Fibroblast of peridontal ligament (primary cell): ENCODE results near the gene CHURC1.

Source experiments
- DNase-seq: peaks from one replicate; pipeline ENCODE4 v3.0.0-alpha.2; 2010; ENCODE audit errors: extremely low read depth

Gene CHURC1

DNA sequence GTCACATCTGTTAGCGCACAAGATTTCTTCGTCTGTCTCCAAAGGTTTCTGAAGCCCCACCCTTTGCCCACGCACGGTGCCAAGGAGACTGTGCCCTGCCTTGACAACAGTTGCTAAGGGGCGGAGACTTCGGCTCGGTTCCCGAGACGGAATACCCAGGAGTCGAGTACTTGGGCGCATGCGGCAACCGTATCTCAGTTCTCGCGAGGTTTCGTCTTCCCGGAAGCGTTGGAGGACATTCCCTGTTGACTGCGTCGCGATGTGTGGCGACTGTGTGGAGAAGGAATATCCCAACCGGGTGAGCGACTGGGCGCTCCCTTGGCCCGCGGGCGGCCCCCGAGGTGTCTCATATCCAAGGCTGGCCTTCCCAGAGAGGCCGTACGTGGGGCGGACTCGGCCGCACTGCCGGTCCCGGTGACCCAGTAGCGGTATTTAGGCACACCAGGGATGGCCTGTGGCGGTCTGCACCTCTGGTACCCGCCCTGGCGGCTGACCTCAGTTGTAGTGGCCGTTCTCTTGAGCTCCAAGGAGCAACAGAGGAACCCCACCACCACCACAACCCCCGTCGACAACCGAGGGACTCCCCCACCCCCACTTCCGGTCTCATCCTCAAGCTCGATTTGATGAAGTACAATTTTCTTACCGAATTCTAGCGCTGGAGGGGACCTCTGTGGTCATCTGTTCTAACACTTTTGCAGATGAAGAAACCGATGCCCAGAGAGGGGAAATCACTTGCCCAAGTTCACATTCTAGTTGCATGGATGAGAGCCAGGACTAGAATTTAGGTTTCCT is at the start of gene CHURC1:
Gene CHURC1 (plus strand): TSS at position 219 of the 792 bp plus-strand sequence. CDS start 41 bp downstream, at position 260.
- peak; percentile 99 for DNase-seq

DNA sequence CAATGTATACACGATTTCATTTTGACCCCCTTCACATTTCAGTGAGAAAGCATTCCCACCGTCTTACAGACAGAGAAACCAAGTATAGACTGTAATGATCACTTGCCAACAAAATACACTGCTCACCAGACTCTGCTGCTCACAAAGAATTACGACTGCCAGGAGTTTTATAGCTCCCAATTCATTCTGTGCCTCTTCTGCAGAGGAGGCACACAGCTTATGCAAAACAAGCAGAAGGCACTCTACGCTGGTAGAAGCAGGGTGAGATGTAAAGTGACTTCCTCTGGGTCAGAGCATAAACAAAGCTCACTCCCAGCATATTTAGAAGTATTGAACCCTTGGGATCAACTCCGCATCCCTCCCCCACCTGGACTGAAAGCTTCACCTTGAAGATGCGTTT is 49.1 kb upstream of the CHURC1 start:
- DNase-seq = no peak

DNA sequence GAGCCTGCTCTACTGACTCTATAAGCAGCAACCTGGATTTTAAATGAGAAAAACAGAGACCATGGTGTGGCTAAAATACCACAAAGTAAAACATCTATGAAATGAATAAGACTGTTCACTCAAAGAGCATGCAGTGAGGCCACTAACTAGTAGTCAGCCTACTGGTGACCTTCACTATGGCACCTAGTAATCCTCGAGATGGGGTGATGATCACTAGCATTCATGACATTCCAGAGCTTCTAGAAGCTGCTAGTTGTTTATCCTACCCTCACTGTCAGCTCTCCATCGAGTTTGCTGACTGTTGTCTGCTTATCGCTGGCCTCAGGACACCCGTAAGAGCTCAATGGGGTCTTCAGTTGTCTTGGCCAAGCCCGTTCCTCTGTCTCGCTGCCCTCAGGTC is 48.3 kb upstream of the CHURC1 start:
- DNase-seq = no peak

DNA sequence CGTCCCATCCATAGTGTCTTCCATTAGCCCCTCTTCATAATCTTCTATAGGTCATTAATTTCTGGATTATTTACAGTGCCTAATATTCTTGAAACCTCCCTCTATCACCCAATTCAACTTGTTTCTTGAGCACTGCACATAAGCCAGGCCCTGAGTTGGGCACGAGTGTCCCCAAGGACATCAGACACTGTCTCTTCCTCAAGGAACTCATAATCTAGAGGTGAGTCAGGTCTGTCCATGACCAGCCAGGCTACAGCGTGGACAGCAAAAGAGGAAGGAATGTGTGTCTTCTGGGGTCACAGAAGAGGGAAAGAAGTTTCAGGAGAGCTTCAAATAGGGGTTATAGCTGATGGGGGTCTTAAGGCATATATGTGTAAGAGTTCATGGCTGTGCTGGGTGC is 47.1 kb upstream of the CHURC1 start:
- no peak for DNase-seq

DNA sequence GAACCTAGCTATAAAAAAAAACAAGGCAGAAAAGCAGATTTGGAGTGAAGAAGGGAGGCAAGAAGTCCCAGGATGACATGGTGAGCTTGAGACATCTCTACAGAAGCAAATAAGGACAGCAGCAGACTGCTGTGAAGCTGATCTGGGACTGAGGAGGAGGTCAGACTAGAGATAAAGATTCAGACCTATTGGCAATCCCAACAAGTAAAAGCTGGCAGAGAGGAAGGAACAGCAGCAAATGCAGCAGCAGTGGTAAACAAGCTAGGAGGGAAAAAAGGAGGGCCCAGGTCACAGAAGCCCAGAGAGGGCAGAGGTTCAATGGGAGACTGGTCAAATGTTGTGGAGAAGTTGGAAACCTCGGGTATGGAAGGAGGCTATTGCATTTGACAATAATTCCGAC is 45.9 kb upstream of the CHURC1 start:
- no peak for DNase-seq

DNA sequence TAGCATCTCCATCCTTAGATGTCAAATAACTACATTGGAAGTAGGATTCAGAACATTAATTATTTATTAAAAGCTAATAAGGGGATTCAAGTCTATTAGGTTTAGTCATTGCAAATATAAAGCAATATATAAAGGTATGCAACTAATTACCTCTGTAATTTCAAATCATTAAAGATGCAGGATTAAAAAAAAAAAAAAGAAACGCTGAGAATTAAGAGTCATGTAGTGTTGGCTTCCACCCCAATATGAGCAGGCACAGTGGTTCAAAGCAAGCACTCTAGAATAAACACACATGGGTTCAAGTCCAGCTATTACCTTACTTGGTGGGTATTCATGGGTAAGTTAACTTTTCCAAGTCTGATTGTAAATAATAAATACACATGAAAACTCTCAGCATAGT is 45.4 kb upstream of the CHURC1 start:
- no peak for DNase-seq

DNA sequence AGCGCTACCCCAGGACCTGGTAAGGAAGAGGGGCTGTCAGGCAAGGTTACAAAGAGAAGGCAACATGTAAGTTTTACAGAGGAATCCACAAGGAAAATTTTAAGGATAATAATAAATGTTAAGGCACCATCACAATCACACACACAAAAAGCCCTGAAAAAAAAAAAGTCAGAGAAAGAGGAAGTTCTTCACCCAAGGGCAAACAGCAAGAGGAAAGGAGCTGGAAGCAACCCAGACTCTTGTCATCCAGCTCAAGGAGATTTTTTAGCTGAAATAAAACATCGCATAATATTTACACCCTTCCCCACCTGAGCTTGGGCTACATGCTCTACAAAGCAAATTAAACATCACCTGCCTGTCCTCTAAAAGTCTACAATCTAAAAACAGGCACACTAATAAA is 44.1 kb upstream of the CHURC1 start:
- DNase-seq = no peak

DNA sequence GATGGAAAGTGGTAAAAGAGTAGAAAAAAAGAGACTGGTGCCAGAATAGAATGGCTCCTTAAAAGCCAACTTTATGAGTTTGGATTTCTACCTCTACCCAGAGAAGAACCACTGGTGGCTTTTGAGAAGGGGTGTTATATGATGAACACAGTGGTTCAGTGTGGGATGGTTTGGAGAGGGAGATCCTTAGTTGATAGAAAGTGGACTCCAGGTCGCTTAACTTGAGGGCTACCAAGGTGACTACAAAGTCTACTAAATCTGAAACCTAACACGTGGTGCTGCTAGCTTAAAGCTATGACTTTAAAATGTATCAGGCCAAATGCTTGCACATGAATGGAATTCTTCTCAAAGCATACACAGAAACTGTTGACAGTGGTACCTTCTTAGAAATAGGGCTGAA is 42.9 kb upstream of the CHURC1 start:
- no peak for DNase-seq

DNA sequence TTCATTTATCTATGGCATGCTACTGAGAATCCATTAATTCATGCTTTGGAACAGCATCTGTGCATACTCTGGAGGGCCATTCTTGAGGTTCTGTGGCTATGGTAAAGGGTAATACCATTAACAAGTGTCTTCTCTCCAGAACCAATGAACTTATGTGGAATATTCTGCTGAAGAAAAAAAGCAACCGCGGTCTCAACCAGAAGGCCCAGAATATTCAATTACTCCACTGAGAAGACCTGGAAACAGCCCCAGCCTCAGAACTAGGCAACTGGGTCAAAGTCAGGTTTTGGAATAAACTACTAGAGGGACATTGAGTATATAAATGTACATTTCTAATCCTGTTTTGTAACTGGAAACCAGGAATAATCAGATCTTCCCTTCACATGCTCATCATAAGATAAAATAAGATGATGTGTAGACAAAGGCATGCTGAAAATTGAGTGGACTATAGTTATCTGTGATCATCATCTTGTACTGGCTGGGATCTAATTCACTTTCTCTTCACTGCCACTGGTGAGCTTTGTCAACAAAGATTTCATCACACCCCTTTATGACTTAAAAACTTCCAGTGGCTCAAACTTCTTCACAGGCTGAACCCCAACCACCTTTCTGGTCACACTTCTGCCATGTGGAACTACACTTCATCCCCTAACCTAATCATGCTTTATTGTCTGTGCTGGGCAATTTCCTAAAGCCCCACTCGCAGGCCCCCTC is 40.6 kb upstream of the CHURC1 start:
- DNase-seq = no peak

DNA sequence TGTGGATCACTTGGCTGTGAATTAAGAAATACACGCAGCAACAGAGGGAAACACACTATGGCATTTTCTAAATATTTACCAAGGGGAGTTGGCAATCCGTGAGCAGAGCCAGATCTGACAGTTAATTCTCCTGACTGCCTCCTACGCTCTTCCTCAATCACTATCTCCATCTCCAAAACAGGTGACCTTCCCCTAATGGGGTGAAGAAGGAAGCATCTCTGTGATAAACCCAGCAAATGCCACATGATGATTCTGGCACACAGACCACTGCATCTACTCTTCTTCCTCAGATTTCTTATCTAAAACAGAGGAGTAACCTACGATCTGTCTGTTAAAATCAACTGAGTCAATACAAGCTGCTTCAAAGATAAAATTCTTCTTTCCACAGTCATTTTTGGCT is 38.9 kb upstream of the CHURC1 start:
- DNase-seq = no peak

DNA sequence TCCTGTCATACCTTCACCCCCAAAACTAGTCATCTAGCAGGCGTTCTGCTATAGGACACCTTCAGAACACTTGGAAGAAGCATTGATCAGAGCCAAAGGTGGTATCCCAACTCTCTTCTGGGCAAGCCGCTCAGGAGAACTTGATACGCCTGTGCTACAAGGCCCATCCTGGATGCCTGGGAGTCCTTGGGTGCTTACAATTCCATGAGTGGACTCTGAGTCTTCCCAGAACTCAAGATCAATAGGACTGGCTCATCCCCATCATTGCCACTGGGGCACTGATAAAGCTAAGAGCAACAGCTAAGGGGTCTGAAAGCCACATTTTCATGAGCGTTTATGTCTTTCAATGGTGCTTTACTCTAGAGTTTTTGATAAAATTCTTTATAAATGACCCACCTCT is 36.4 kb upstream of the CHURC1 start:
- no peak for DNase-seq

DNA sequence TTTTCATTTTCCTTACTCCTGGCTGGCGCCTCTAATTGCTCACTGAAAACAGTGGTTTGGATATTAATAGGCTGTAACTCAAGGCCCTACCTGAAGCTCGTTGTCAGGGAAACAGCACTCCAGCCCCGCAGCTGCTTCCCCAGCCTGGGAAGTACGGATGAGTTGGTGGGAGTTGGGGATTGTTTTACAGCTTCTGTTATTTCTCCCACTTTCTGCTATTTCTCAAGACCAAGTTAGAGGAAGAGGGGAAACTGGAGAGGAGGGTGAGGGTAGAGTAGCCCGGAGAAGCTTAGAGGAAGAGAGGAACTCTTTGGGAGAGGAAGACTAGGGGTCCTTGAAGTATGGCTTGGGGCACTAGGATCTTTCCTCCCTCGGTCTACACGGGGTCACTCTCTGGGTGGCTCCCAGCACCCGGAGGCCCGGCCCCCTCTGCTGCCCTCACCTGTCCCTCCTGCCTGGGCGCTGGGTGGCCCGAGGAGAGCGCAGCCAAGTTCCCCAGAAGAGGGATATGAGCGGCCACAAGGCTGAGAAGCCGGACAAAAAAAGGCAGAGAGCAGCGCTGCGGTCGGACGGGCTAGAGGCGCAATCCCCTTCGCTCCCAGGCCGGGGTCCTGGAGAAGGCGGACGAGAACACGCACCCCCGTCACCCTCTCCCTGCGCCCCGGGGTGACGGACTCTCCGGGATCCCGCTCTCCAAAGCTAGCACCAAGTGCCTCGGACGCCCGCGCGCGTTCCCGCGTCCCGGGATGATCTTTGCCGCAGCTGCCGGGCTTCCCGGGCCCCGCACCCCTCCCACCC is 35.2 kb upstream of the CHURC1 start:
- DNase-seq = no peak

DNA sequence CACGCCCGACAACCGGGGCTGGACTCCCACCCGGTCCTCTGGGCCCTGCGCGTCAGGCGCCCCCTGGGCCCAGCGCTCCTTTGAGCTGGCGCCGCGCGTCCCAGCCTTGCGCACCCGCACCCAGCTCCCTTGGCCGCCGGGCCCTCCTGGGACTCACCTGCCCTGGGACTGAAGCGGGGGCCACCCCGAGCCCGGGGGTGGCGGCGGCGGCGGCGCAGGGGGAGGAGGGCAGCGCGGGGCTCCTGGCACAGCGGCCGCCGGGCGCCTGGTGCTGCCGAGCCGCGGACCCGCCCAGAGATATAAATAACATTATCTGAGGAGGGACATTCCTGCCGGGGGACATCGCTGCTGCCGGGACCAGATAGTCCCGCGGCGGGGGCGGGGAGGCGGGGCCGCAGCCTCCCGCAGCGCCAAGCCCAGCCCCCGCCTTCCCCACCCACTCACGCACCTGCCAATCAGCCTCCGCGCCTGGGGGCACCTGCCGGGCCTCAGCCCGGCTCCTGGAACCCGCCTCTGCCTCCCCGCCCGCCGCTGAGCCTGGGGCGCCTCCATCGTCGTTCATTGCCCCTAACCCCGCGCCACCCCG is 34.5 kb upstream of the CHURC1 start, which contains the start of gene SPTB:
Gene SPTB (minus strand): TSS at position 273 of the 586 bp plus-strand sequence. CDS start 56,813 bp downstream, outside the sequence.
- no peak for DNase-seq

DNA sequence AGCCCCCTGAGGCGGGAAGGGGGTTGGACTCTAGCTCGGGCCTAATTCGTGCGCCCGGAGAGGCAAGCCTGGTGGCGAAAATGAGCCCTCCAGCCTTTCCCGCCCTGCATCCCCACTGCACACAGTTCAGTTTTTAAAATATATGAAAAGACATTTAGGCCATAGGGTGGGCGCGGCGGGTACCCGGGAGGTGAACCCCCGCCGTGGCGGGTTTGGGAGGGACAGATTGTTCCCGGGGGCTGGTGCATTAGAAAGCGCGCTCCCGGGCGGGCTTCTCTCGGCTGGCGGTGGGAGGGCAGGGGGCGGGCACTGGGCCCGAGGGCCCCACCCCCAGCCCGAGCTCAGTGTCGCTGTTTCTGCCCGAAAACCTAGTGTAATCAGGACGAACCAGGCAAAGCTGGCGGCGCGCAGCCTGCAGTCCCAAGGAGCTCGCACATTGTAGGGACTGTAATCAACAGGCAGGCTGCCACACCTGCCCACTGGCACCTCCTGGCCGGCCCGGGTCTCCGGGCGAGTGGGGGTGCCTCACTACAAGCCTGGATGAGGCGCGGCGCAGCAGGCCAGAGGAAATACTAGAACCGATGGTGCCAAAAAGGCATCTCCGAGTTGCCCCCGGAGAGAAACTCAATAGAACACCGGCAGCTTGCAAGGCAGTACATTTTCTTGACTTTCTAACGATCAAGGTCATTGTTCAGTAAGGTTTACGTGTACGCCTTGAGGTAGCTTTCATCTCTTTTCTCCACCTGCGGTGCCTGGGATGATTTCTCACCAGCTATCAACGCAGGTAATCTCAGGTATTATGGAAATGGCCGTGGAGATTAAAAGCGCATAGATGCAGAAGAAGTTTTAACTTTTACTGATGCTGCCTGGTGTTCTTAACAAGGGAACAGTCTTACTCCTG is 33.8 kb upstream of the CHURC1 start:
- DNase-seq = no peak

DNA sequence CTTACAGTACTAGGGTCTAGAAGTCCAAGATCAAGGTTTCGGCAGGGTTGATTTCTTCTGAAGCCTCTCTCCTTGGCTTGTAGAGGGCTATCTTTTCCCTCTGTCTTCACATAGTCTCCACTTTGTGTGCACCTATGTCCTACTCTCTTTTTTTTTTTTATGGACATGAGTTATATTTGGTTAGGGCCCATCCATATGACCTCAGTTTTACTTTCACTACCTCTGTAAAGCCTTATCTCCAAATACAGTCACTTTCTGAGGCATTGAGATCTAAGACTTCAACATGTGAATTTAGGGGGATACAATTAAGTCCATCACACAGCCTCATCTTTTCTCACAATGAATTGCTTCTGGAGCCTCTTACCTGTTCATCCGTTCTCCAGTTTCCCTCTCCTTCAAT is 28.7 kb upstream of the CHURC1 start:
- DNase-seq = no peak

DNA sequence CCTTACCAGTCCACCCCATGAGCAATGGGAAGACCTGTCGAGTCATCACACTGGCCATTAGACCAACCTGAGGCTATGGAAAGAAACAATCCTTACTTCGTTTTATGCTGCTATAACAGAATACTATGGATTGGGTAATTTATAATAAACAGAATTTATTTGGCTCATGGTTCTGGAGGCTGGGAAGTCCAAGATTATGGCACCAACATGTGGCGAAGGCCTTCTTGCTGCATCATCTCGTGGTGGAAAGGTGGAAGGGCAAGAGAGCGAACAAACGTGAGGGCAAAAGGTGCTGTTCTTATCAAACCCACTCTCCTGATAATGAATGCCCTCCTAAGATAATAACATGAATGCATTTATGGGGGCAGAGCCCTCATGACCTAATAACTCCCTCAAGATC is 24.9 kb upstream of the CHURC1 start:
- no peak for DNase-seq

DNA sequence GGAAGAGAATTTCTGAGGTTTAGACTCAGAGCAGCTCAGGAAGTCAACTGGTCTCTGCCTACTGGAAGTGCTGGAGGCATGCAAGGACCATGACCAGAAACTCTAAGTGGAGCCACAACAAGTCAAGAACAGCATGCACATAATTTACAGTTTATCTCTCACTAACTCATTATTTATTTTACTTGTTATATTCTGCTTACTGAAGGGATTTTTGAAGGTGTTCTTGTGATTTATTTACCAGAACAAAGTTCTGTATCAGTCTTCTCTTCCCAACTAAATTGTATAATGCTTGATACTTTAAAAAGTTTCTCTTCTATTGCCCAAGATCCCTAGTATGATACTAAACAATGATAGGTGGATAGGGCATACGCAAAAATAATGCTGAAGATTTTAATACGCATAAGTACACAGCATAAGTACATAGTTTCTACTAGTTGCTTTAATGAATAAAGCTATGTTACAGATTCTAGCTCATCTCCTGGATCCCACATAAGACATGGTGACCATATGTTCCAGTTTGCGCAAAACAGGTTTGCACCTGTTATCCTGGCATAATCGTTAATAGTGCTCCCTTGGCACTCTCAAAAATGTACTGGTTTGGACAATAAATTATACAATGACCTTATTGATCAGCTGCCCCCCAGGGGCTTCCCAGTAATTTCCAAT is 22.9 kb upstream of the CHURC1 start:
- no peak for DNase-seq

DNA sequence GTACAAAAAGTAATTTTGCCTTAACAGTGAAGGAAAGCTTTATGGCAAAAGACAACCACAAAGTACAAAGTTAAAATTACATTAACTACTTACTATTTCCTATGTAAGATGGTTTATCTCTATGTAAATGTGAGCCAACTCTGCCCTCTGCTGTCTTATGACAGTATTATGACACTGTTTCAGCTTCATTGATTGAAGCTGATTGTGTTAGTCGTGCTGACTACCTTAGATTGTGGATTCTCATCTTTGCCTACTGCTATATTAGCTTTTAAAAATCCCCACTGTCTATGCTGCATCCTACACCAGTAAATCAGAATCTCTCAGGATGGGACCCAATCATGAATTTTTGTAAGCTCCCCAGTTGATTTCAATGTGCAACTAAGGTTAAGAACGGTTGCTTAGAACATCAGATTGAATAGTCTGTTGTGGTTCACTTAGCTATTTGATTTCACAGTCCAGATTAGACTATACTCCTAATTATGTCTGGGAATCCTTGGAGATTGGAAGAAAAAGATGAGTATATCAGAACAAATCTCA is 22.3 kb upstream of the CHURC1 start:
- peak; percentile 84 for DNase-seq

DNA sequence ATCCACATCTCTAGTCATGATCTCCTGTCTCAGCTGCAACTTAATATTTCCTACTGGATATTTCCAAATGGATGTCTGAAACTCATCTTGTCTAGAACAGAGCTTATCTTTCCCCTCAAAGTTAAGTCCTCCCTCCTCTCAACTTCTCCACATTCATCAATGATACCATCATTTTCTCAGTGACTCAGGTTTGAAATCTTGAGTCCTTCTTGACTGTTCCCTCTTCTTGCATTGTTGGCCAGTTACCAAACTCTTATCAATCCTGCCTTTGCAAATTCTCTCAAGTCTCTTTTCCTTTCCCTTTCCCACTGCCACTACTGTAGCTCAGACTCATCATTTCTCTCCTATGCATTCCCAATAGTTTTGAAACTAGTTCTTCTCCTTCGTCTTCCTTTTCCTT is 14.3 kb upstream of the CHURC1 start:
- no peak for DNase-seq

DNA sequence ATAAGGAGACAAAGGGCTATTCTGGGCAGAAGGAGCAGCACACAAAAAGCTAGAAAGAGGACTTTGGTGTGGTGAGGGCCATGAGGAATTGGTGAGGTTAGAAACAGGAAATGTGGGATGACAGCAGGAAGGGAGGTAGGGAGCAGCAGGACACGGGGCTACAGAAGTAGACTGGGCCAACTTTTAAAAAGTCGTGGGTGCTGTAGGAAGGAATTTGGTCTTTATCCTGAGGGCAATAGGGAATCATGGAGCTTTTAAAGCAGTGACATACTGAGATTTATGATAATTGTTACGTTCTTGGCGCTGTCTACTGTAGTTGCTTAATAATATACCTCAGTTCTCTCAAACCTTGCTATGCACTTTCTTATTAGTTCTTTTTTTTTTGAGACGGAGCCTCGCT is 8.2 kb upstream of the CHURC1 start:
- DNase-seq = no peak
